NCI-H510A (cell line): ENCODE data around the gene NECAB3.

Experiments used
- DNase-seq: peaks from one replicate; lab custom pipeline; 2025; lab: John Stamatoyannopoulos, UW

Gene NECAB3

GRCh38 chr20:33664085-33664761, 10.0 kb downstream of the NECAB3 start:
- no peak for DNase-seq

GRCh38 chr20:33663161-33664084, 10.8 kb downstream of the NECAB3 start:
- peak; percentile 65 for DNase-seq

DNA sequence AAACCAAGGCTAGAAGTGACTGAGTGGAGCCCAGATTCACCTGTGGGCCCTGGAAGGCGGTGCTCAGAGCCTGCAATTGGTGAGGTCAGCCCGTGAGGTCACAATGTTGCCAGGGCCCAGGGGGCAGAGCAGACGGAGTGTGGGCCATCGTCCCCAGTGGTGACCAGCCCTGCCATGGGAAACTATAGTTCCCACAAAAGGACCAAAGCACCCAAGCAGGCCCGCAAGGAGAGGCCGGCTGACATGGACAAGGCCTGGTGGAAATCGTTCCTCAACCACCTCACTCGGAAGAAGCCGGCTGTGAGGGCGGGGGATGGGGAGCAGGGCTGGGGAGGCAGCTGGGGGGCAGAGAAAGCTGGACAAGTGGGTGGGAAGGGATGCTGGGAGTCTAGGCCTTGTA, 12.1 kb downstream of the NECAB3 start, which contains the start of gene C20orf144:
Gene C20orf144, plus strand, starts transcription at position 156 of the 400 bp plus-strand sequence. Its CDS starts 19 bp downstream, at position 175.
- DNase-seq = no peak

DNA sequence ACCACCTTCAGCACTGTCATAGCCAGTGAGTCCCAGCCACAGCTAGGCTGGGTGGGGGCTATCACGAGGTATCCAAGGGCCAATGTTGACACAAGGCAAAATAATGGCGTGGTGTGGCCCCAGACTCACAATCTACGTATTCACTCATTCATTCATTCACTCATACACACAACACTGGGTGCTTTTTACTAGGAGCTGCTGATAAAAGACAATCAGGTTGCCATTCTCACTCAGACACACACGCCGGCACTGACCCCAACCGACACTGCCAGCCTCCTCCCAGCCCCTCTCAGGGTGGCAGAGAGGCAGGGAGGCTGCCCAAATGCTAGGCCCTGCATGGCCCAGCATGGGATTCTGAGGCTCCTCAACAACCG, 13.6 kb downstream of the NECAB3 start:
- no peak for DNase-seq

- no peak for DNase-seq
Measured at GRCh38 chr20:33660035-33660684, 14.1 kb downstream of the NECAB3 start.

- no peak for DNase-seq
Measured at GRCh38 chr20:33659341-33660034, 14.7 kb downstream of the NECAB3 start.

DNA sequence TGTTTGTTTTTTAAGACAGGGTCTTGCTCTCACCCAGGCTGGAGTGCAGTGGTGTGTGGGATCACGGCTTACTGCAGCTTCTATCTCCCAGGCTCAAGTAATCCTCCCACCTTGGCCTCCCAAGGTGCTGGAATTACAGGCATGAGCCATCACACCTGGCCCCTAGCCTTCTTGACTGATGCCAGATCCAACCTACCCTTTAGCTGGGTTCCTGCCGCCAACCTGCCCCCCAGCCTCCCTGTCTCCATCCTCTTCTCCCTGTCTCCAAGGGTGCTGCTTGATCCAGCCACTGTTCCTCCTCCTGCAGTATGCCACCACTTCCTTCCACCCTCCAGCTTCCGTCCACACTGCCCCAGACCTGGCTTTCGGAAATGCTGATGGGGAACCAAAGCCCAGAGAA, 15.3 kb downstream of the NECAB3 start:
- no peak for DNase-seq

GRCh38 chr20:33658510-33658909, 15.7 kb downstream of the NECAB3 start:
- no peak for DNase-seq

GRCh38 chr20:33657704-33658095, 16.5 kb downstream of the NECAB3 start:
- DNase-seq = no peak

GRCh38 chr20:33656783-33657703, 17.2 kb downstream of the NECAB3 start:
- no peak for DNase-seq

GRCh38 chr20:33656010-33656782, 18.0 kb downstream of the NECAB3 start:
- no peak for DNase-seq

DNA sequence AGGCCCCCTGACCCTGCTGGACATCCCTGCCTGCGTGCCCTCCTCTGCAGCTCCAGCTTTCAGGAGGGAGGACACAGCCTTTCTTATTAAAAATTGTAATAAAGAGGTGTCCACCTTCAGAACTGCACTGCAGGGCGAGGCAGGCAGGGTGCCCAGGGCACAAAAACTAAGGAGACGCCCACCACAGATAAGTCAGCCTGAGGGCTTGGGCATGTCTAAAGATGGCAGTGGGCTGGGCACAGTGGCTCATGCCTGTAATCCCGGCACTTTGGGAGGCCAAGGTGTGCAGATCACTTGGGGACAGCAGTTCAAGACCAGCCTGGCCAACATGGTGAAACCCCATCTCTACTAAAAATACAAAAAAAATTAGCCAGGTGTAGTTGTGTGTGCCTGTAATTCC, 19.1 kb downstream of the NECAB3 start:
- no peak for DNase-seq

DNA sequence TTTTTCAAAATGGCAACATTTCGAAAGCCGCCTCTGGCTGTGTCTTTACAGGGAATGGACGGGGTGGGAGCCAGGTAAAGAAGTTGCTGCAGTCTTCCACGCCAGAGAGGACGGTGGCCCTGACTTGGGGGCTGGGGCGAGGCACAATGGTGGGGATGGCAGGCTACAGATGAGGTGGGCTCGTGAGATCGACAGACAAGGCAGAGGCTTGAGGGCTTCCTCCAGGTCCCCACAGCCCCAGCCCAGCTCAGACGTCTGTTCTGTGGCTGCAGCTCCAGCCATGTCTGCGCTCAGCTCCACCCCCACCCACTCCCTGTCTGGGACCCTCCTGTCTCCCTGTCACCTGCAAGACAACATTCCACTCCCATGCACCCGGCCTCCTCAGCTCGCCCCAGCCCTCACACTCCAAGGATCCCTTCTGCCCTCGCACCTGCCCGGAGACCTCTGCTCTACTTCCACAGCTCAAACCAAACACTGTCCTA, 19.5 kb downstream of the NECAB3 start:
- peak; percentile 42 for DNase-seq

GRCh38 chr20:33653900-33654596, 20.2 kb downstream of the NECAB3 start:
- peak; percentile 97 for DNase-seq

DNA sequence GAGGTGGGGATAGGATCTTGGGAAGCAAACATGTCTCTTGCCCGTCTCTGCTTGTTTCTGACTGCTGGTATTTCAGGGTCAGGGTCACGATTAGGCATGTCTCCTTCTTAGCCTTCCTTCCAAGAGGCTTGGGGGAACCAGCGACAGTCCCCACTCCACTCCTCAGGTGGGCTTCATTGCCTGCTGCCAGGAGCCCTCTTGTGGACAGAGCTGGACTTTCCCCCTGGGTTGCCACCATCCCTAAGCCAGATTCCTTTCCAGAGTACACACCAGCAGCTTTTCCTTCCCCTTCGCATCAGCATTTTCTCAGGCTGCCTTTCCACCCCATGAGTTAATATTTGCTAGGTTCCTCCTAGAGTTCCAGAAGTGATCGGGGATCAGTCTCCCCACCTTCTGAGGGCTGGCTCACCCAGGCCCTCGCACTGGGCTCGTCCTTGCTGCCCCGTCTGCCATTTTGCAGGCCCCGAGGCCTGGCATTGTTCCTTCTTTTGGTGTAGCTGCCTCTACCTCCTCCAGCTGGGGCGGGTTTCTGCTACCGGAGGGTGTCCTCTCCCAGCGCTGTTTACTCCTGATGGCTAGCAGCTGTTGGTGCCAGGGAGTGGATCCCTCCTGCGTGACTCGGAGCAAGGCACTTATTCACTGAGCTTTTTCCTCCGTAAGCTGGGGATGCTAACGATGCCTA, 20.9 kb downstream of the NECAB3 start:
- DNase-seq = peak; percentile 59

DNA sequence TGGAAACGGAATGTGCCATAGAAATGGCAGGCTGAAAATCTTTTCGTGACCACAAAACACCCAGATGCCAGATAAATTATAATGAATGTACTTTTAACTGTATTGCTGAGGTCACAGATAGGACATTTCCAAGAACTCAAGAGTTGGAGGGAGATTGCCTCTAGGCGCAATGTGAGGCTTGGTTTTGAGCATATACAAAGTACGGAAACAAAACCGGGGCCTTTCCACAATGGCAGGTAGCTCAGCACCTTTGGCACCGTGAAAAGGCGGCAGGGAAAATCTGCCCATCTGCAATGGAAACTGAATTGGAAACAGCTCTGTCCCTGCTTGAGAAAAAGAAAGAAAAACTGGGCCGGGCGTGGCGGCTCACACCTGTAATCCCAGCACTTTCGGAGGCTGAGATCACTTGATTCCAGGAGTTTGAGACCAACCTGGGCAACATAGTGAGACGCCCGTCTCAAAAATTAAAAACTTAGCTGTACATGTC, 22.6 kb downstream of the NECAB3 start:
- DNase-seq = no peak

GRCh38 chr20:33650753-33651561, 23.3 kb downstream of the NECAB3 start:
- DNase-seq = peak; percentile 76
